Neural cell (in vitro differentiated cells): ENCODE data around the gene FILIP1L.

ENCODE experiments used
- RAD21 ChIP-seq: fragments of 450-650 bp; conservative IDR thresholded peaks from 2 replicates; pipeline ENCODE4 v1.6.1; 2014; ENCODE audit warnings: antibody characterized with exemption, mild to moderate bottlenecking, moderate library complexity
- TF ChIP-seq, protein P1 (sequence below): fragments of 450-650 bp; IDR thresholded peaks from 2 replicates; pipeline ENCODE4 v1.5.1; 2014; ENCODE audit warnings: antibody characterized with exemption, mild to moderate bottlenecking, moderate library complexity; ENCODE audit not compliant: poor library complexity, severe bottlenecking

DNA sequence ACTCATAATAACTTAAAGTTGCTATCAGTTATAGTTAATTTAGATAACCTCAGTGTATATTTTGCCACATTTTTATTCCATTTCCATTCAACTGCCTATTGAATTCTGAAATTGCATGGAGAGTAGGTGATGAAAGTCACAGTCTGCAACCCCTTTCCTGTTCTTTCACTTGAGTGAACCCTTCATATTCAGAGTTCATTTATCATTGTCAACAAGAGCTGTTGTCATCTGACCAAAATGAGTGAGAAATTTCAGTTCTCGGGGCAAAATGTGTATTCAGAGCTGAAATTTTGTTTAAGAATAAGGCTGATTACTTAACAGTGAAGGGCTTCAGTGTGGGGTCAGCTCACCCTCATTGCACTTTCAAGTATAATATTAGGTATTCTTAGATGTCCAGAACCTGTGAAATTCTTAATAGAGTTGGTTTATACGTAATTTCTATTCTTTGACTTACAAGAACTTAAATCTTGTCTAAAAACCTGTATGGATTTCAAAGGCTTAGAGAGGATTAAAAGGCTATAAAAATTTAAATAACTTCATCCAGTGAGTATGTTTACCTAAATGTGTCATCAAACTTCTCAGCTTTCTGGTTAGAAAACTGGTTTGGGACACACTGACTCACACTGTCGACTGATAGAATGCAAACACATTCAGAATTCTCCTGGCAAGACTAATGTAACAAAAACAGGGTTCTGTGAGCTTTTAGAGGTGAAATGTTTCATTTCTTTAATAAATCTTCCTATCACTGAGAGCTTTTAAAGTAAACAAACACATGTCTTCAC is 204.4 kb downstream of the FILIP1L start:
- TF ChIP-seq RAD21 = no peak
- TF ChIP-seq, protein P1, sequence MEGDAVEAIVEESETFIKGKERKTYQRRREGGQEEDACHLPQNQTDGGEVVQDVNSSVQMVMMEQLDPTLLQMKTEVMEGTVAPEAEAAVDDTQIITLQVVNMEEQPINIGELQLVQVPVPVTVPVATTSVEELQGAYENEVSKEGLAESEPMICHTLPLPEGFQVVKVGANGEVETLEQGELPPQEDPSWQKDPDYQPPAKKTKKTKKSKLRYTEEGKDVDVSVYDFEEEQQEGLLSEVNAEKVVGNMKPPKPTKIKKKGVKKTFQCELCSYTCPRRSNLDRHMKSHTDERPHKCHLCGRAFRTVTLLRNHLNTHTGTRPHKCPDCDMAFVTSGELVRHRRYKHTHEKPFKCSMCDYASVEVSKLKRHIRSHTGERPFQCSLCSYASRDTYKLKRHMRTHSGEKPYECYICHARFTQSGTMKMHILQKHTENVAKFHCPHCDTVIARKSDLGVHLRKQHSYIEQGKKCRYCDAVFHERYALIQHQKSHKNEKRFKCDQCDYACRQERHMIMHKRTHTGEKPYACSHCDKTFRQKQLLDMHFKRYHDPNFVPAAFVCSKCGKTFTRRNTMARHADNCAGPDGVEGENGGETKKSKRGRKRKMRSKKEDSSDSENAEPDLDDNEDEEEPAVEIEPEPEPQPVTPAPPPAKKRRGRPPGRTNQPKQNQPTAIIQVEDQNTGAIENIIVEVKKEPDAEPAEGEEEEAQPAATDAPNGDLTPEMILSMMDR = no peak
